Prostate gland (tissue), 2 donors: ENCODE results near the gene RASL10A. TPM values are rescaled to one million over a fixed set of nuclear protein-coding genes. Genes with fewer than 3 reads are reported as not detected.

Experiments
- DNase-seq: peaks from one replicate; pipeline ENCODE4 v3.0.0-alpha.2; 2019; ENCODE audit warnings: low spot score
- H3K27ac ChIP-seq, 2 donors: fragments of 200-600 bp; sonication (generic); 2 replicates each; pipeline ENCODE4 v1.5.1; 2017 to 2019
- H3K27me3 ChIP-seq: fragments of 200-600 bp; sonication (generic); replicated peaks from 2 replicates; pipeline ENCODE4 v1.5.1; 2019; ENCODE audit not compliant: insufficient read depth
- H3K36me3 ChIP-seq, 2 donors: fragments of 200-600 bp; sonication (generic); 1 replicate in 1 of 2; 2 replicates in 1 of 2; pipeline versions ENCODE4 v1.5.1 to v1.8.1; 2017 to 2019
- H3K4me1 ChIP-seq: fragments of 200-600 bp; sonication (generic); replicated peaks from 2 replicates; pipeline ENCODE4 v1.5.1; 2019
- H3K4me3 ChIP-seq, 2 donors: fragments of 200-600 bp; sonication (generic); 2 replicates each; pipeline ENCODE4 v1.5.1; 2017 to 2019
- H3K9me3 ChIP-seq: fragments of 200-600 bp; sonication (generic); 2 replicates; pipeline ENCODE4 v1.5.1; 2017
- POLR2A ChIP-seq: fragments of 450-650 bp; IDR thresholded peaks from one replicate; pipeline ENCODE4 v1.6.1; 2016; ENCODE audit warnings: antibody characterized with exemption, mild to moderate bottlenecking
- POLR2AphosphoS5 ChIP-seq: sonication (generic); formaldehyde crosslinking; IDR thresholded peaks from one replicate; pipeline ENCODE4 v1.6.1; 2017; ENCODE audit warnings: antibody characterized with exemption
- WGBS: methylation state at CpG from one replicate; pipeline ENCODE4 v1.1.5; 2018; 5-methylcytosine and 5-hydroxymethylcytosine counted together
- intact Hi-C: fragments of 100-400 bp; cut with DNase I; formaldehyde crosslinking; loops from one replicate; pipeline ENCODE4 v1.14.2; 2022
- total RNA-seq, 2 donors: library from RNA; depleted of rRNA; stranded (reverse); fragments of >200 nt; gene quantifications; one replicate each; pipeline ENCODE4 v1.1.0, GENCODE V29; 2016
- TF ChIP-seq, protein P1 (sequence below), 4 experiments: fragments of 200-600 bp in 2 of 4; fragments of 450-650 bp in 2 of 4; sonication (generic) in 2 of 4; IDR thresholded peaks; 1 replicate in 3 of 4; 2 replicates in 1 of 4; pipeline ENCODE4 v1.5.1; 2016 to 2019; ENCODE audit warnings: antibody characterized with exemption in 4 of 4, mild to moderate bottlenecking in 2 of 4, moderate library complexity in 2 of 4

Gene RASL10A
- total RNA-seq, 2 donors from 2014 or later: 9.2 to 15.1 TPM

DNA sequence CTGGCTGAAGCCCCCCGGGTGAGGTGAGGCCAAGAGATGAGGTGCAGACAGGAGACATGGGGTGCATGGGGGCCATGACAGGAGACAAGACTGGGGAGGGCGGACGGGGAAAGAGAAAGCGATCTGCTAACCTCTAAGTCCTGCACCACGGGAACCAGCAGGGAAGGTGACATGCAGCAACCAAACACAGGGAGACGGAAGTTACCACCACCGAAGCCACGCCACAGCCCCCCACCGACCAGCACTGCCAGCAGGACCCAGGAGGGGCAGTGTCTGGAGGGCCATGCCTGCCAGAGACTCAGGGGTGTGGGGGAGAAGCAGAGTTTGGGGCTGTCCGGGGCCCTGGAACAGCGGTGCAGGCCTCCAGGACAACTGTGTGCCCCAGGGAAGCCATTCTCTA, 14.1 kb upstream of the RASL10A start:
- 88% methylated on average over 11 of the region's 11 CpGs for WGBS
- Histone ChIP-seq H3K4me1 (no peaks in the 10 kb centered on the region), H3K9me3 (no peaks in the 10 kb centered on the region), H3K36me3 (peaks cover 5 to 18% of the 10 kb centered on the region in 2 donors), H3K27me3 (no peaks in the 10 kb centered on the region), H3K4me3 (no peak overlapping the region), H3K27ac (no peak overlapping the region)
- intact Hi-C loops: no loop called here
- TF ChIP-seq POLR2A (no peak), POLR2AphosphoS5 (no peak)
- TF ChIP-seq, protein P1, sequence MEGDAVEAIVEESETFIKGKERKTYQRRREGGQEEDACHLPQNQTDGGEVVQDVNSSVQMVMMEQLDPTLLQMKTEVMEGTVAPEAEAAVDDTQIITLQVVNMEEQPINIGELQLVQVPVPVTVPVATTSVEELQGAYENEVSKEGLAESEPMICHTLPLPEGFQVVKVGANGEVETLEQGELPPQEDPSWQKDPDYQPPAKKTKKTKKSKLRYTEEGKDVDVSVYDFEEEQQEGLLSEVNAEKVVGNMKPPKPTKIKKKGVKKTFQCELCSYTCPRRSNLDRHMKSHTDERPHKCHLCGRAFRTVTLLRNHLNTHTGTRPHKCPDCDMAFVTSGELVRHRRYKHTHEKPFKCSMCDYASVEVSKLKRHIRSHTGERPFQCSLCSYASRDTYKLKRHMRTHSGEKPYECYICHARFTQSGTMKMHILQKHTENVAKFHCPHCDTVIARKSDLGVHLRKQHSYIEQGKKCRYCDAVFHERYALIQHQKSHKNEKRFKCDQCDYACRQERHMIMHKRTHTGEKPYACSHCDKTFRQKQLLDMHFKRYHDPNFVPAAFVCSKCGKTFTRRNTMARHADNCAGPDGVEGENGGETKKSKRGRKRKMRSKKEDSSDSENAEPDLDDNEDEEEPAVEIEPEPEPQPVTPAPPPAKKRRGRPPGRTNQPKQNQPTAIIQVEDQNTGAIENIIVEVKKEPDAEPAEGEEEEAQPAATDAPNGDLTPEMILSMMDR (IDR thresholded peaks at IDR 0.05): no peak
- DNase-seq: no peak

DNA sequence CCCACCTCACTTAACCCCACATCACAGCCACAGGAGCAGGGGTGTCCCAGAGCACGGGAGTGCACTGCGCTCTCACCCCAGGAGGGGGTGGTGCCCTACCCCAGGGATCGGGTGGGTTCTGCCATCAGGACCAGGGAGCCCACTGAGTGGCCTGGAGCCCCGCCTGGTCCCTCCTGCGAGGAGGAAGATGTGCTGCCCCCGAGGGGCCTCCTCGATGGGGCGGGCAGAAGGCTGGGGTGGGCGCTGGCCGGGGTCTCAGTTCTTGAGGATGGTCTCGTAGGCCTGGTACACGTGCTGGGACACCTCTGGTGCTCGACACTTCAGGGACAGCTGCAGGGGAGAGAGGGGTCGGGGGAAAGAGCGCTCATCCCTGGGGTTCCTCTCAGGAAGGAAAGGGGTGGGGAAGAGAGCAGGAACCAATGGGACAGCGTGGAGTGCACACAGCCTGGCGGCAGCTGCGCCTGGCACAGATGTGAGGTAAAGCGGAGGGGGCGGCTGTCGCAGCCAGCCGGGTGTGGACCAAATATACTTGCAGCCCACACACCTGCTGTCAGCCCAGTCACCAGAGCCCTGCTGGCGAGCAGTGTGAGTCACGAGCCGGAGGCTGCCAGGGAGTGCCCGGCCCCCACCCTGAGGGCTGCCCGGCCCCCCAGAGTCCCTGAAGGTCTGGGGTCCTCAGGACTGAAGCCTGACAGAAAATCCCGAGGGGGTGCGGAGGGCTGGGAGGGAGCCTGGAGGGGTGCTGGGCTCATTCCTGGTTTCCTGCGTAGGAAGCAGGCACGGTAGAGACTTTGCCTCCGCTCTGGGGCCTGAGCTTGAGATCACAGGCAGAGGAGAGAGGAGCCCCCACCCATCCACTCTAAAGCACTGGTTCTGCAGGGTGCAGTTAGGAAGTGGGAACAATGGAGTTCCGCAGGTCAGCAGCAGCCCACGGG, 13.3 kb upstream of the RASL10A start:
- TF ChIP-seq, protein P1 (IDR thresholded peaks at IDR 0.05): no peak
- TF ChIP-seq POLR2A (no peak), POLR2AphosphoS5 (no peak)
- Histone ChIP-seq H3K27me3 (no peaks in the 10 kb centered on the region), H3K27ac (no peak overlapping the region), H3K4me1 (no peaks in the 10 kb centered on the region), H3K9me3 (no peaks in the 10 kb centered on the region), H3K4me3 (no peak overlapping the region), H3K36me3 (peaks cover 5 to 18% of the 10 kb centered on the region in 2 donors)
- intact Hi-C loops: no loop called here
- 91% methylated on average over 30 of the region's 34 CpGs for WGBS
- DNase-seq: no peak

DNA sequence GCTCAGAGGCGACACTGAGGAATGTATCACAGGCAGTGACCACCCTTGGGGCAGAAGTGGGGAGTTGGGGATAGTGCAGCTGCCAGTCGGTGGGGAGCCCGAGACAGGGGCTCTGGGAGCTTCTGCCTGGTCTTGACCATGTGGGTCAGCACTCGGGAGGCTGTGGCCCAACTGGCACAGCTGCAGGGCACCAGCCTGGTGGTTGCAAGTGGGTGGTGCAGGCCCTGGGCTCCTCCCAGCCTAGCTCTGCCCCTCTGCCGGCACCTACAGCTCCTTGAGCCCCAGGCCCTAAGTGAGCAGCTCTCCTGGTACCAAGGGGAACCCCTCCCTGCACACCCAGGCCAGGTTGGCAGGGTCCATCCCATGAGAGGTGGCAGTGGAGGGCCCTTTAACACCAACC, 12.6 kb upstream of the RASL10A start:
- TF ChIP-seq POLR2AphosphoS5 (no peak), POLR2A (no peak)
- TF ChIP-seq, protein P1 (IDR thresholded peaks at IDR 0.05): no peak
- Histone ChIP-seq H3K9me3 (no peaks in the 10 kb centered on the region), H3K4me3 (no peak overlapping the region), H3K27ac (no peak overlapping the region), H3K4me1 (no peaks in the 10 kb centered on the region), H3K27me3 (no peaks in the 10 kb centered on the region), H3K36me3 (peaks cover 5 to 18% of the 10 kb centered on the region in 2 donors)
- intact Hi-C loops: no loop called here
- no peak for DNase-seq
- WGBS: 89% methylated on average over 5 of the region's 5 CpGs

DNA sequence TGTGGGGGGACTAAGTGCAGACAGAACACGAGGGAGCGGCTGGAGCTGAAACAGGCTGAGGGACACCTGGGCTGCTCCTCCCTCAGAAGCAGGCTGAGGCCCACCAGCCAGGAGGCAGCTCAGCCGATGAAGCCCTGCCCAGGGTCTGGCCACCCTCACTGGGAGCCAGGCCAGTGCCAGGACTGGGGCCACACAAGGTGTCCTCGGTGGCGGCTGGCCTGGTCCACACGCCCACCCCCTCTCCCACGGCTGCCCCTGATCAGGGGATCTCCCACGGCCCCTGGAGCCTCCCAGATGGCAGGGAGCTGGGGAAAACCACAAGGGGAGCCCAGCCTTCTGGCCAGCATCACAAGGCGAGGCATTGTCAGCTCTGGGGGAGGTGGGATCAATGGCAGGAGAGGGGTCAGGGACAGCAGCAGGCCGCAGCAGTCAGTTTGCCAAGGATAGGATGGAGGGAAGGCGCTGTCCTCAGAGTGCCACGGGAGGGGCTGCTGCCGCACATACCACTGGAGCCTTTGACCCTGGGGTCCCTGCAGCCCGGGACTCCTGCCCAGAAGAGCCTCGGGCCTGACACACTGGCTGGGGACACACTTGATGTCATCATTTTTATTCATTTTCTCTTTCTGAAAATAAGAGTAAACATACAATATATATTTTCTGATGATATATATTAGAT, 11.7 kb upstream of the RASL10A start:
- no peaks in the 10 kb centered on the region for H3K27me3 ChIP-seq
- TF ChIP-seq, protein P1 (IDR thresholded peaks at IDR 0.05): no peak
- TF ChIP-seq POLR2A (no peak), POLR2AphosphoS5 (no peak)
- no peak for DNase-seq
- no peaks in the 10 kb centered on the region for H3K9me3 ChIP-seq
- 90% methylated on average over 13 of the region's 15 CpGs for WGBS
- H3K4me3 ChIP-seq: no peak overlapping the region
- H3K36me3 ChIP-seq: peaks cover 5 to 18% of the 10 kb centered on the region in 2 donors
- H3K4me1 ChIP-seq: no peaks in the 10 kb centered on the region
- no peak overlapping the region for H3K27ac ChIP-seq
- intact Hi-C loops: no loop called here
